HepG2 (cell line): ENCODE measurements around the gene ZNF628. TPM values are rescaled to one million over a fixed set of nuclear protein-coding genes. Genes with fewer than 3 reads are reported as not detected.

Experiments
- AGO2 ChIP-seq: fragments of 200-400 bp; formaldehyde crosslinking; optimal IDR thresholded peaks from 2 replicates; pipeline ENCODE3; 2017; ENCODE audit warnings: mild to moderate bottlenecking, low read depth, low read length, moderate library complexity
- CHD2 ChIP-seq: IDR thresholded peaks from 2 replicates; pipeline ENCODE4 v1.6.1; 2011; ENCODE audit warnings: low read depth, low read length, improper control_type of control experiment
- ELF4 ChIP-seq: sonication (generic); formaldehyde crosslinking; IDR thresholded peaks from 2 replicates; pipeline ENCODE4 v1.5.0; 2020; ENCODE audit warnings: missing genetic modification reagents, mild to moderate bottlenecking, moderate library complexity, borderline replicate concordance
- GZF1 ChIP-seq: sonication (generic); formaldehyde crosslinking; IDR thresholded peaks from 2 replicates; pipeline ENCODE4 v1.5.1; 2020; ENCODE audit warnings: mild to moderate bottlenecking, missing genetic modification reagents
- HDAC2 ChIP-seq: sonication (generic); formaldehyde crosslinking; IDR thresholded peaks from 2 replicates; pipeline ENCODE4 v1.4.0; 2020; ENCODE audit warnings: missing genetic modification reagents
- KDM3A ChIP-seq: IDR thresholded peaks from 2 replicates; pipeline ENCODE4 v1.6.1; 2018; ENCODE audit warnings: low read depth, missing compliant biosample characterization
- MED1 ChIP-seq: sonication (generic); formaldehyde crosslinking; IDR thresholded peaks from 2 replicates; pipeline ENCODE4 v1.4.0; 2020; ENCODE audit warnings: missing genetic modification reagents
- NFIB ChIP-seq: sonication (generic); formaldehyde crosslinking; IDR thresholded peaks from 2 replicates; pipeline ENCODE4 v1.9.0; 2021; ENCODE audit warnings: missing genetic modification reagents, mild to moderate bottlenecking, borderline replicate concordance
- POGK ChIP-seq: sonication (generic); formaldehyde crosslinking; conservative IDR thresholded peaks from 2 replicates; pipeline ENCODE4 v1.8.0; 2022; ENCODE audit warnings: mild to moderate bottlenecking, moderate library complexity, missing genetic modification reagents
- ZNF547 ChIP-seq: sonication (generic); formaldehyde crosslinking; IDR thresholded peaks from 2 replicates; pipeline ENCODE4 v1.5.1; 2020; ENCODE audit warnings: mild to moderate bottlenecking, missing genetic modification reagents
- ZNF607 ChIP-seq: sonication (generic); formaldehyde crosslinking; IDR thresholded peaks from 2 replicates; pipeline ENCODE4 v1.5.1; 2020; ENCODE audit warnings: missing genetic modification reagents, mild to moderate bottlenecking, borderline replicate concordance
- ZSCAN12 ChIP-seq: sonication (generic); formaldehyde crosslinking; IDR thresholded peaks from 2 replicates; pipeline ENCODE4 v1.9.0; 2021; ENCODE audit warnings: mild to moderate bottlenecking, missing genetic modification reagents
- ZSCAN5A ChIP-seq: sonication (generic); formaldehyde crosslinking; IDR thresholded peaks from 2 replicates; pipeline ENCODE4 v1.8.0; 2022; ENCODE audit warnings: mild to moderate bottlenecking, missing genetic modification reagents, borderline replicate concordance
- polyA plus RNA-seq, 8 experiments: library from polyadenylated mRNA; depleted of rRNA in 3 of 8; stranded (reverse) in 7 of 8; unstranded in 1 of 8; fragments of >200 nt; fragmentation: Illumina TruSeq in 4 of 8; extraction: Trizol in 4 of 8; gene quantifications; 2 replicates each; pipeline versions ENCODE4 v1.2.1 to v1.2.3, GENCODE V29; 2011 to 2016; ENCODE audit warnings: low read depth in 4 of 8, missing spikeins in 1 of 8, mixed read lengths in 1 of 8; ENCODE audit not compliant: insufficient read depth in 1 of 8
- total RNA-seq, 5 experiments: library from RNA; depleted of rRNA; stranded (reverse); fragments of >200 nt; fragmentation: Illumina TruSeq; extraction: Trizol; gene quantifications; 2 replicates each; pipeline ENCODE4 v1.2.3, GENCODE V29; 2016; ENCODE audit warnings: low read depth in 1 of 5
- TF ChIP-seq, protein P1 (sequence below), 2 experiments: IDR thresholded peaks; 2 replicates each; pipeline ENCODE4 v1.6.1; 2011 to 2012; ENCODE audit warnings: low read length in 2 of 2, borderline replicate concordance in 1 of 2, low read depth in 1 of 2, mild to moderate bottlenecking in 1 of 2, moderate library complexity in 1 of 2
- TF ChIP-seq, protein P2 (sequence below): sonication (generic); formaldehyde crosslinking; IDR thresholded peaks from 2 replicates; pipeline ENCODE4 v1.4.0; 2020; ENCODE audit warnings: missing genetic modification reagents, borderline replicate concordance
- TF ChIP-seq, protein P3 (sequence below): sonication (generic); formaldehyde crosslinking; IDR thresholded peaks from 2 replicates; pipeline ENCODE4 v1.4.0; 2020; ENCODE audit warnings: missing genetic modification reagents

The ZNF628 gene
- total and polyA plus RNA-seq, 2 of the 13 experiments (the other 11 are each of a cell fraction or from before 2014, with no cell fraction given), result 0.54 to 1.2 TPM

DNA sequence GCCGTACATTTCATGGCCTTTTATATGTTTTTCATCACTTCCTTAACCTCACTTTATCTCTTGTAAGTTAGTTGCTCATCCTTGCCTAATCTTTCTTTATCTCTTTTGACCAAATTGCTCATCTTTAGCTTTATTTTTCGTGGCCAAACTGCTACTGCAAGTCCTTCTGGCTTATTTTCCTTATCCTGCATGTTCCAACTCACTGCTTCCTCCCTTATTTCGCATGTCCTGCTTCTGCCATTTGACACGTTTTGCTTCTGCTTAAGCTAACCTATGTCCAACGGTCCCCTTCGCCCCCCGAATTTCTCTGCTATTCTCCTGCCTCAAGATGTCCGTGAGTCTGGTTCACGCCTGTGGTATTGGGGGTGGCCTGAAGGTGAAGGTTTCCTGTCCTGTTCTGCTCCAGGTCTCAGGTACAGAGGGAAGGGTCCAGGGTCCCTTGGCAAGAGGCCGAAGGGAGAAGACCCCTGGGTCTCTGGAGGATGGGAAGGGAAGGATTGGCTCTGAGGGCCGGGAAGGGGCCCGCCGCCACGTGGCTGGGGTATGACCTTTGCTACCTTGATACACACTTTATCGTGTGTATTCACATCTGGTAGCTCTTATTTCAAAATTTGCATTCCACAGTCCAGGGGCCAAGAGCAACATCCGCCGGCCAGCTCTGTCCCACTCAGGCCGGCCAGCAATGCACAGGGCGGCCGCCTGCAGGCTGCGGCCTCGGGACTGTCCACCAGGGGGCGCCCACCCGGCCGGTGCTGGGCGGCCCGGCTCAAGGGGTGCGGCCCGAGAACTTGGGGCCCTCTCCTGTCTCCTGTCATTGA lies 9.0 kb upstream of the ZNF628 start (continued):
- no peak for TF ChIP-seq NFIB (CRISPR knock-in tag)
- TF ChIP-seq, protein P1, sequence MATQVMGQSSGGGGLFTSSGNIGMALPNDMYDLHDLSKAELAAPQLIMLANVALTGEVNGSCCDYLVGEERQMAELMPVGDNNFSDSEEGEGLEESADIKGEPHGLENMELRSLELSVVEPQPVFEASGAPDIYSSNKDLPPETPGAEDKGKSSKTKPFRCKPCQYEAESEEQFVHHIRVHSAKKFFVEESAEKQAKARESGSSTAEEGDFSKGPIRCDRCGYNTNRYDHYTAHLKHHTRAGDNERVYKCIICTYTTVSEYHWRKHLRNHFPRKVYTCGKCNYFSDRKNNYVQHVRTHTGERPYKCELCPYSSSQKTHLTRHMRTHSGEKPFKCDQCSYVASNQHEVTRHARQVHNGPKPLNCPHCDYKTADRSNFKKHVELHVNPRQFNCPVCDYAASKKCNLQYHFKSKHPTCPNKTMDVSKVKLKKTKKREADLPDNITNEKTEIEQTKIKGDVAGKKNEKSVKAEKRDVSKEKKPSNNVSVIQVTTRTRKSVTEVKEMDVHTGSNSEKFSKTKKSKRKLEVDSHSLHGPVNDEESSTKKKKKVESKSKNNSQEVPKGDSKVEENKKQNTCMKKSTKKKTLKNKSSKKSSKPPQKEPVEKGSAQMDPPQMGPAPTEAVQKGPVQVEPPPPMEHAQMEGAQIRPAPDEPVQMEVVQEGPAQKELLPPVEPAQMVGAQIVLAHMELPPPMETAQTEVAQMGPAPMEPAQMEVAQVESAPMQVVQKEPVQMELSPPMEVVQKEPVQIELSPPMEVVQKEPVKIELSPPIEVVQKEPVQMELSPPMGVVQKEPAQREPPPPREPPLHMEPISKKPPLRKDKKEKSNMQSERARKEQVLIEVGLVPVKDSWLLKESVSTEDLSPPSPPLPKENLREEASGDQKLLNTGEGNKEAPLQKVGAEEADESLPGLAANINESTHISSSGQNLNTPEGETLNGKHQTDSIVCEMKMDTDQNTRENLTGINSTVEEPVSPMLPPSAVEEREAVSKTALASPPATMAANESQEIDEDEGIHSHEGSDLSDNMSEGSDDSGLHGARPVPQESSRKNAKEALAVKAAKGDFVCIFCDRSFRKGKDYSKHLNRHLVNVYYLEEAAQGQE (IDR thresholded peaks at IDR 0.05; ENCODE audit: borderline replicate concordance in 1 of 2, low read depth in 1 of 2, low read length in 2 of 2), result no peak
- no peak for TF ChIP-seq CHD2
- TF ChIP-seq POGK, result no peak
- no peak for TF ChIP-seq ZSCAN5A (CRISPR knock-in tag)
- TF ChIP-seq, protein P2, sequence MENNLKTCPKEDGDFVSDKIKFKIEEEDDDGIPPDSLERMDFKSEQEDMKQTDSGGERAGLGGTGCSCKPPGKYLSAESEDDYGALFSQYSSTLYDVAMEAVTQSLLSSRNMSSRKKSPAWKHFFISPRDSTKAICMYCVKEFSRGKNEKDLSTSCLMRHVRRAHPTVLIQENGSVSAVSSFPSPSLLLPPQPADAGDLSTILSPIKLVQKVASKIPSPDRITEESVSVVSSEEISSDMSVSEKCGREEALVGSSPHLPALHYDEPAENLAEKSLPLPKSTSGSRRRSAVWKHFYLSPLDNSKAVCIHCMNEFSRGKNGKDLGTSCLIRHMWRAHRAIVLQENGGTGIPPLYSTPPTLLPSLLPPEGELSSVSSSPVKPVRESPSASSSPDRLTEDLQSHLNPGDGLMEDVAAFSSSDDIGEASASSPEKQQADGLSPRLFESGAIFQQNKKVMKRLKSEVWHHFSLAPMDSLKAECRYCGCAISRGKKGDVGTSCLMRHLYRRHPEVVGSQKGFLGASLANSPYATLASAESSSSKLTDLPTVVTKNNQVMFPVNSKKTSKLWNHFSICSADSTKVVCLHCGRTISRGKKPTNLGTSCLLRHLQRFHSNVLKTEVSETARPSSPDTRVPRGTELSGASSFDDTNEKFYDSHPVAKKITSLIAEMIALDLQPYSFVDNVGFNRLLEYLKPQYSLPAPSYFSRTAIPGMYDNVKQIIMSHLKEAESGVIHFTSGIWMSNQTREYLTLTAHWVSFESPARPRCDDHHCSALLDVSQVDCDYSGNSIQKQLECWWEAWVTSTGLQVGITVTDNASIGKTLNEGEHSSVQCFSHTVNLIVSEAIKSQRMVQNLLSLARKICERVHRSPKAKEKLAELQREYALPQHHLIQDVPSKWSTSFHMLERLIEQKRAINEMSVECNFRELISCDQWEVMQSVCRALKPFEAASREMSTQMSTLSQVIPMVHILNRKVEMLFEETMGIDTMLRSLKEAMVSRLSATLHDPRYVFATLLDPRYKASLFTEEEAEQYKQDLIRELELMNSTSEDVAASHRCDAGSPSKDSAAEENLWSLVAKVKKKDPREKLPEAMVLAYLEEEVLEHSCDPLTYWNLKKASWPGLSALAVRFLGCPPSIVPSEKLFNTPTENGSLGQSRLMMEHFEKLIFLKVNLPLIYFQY, result 0 out of 2 replicates have a peak, but pooled peaks have one; percentile 46
- 0 out of 2 replicates have a peak, but pooled peaks have one; percentile 42 for TF ChIP-seq ZSCAN12
- TF ChIP-seq ZNF607, result no peak
- TF ChIP-seq AGO2, result no peak
- TF ChIP-seq MED1 (CRISPR knock-in tag), result peak; percentile 45; the same call in 1 of the 2 replicates
- TF ChIP-seq ZNF547 (CRISPR knock-in tag), result no peak
- TF ChIP-seq HDAC2, result 0 out of 2 replicates have a peak, but pooled peaks have one; percentile 20
- TF ChIP-seq, protein P3, sequence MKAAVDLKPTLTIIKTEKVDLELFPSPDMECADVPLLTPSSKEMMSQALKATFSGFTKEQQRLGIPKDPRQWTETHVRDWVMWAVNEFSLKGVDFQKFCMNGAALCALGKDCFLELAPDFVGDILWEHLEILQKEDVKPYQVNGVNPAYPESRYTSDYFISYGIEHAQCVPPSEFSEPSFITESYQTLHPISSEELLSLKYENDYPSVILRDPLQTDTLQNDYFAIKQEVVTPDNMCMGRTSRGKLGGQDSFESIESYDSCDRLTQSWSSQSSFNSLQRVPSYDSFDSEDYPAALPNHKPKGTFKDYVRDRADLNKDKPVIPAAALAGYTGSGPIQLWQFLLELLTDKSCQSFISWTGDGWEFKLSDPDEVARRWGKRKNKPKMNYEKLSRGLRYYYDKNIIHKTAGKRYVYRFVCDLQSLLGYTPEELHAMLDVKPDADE, result no peak
- TF ChIP-seq ELF4 (CRISPR knock-in tag), result no peak
- TF ChIP-seq GZF1 (CRISPR knock-in tag), result no peak
- TF ChIP-seq KDM3A, result peak; percentile 55; the same call in 1 of the 2 replicates
